Activated CD8-positive, alpha-beta memory T cell treated with anti-CD3 and anti-CD28 coated beads for 36 hours (primary cell): ENCODE measurements around the gene CYSTM1. TPM values are rescaled to one million over a fixed set of nuclear protein-coding genes. Genes with fewer than 3 reads are reported as not detected.

Experiments
- CTCF ChIA-PET: fragments of 350-600 bp; sonication (Branson Sonifier 250); formaldehyde crosslinking; loops from one replicate; lab custom pipeline; 2021; ENCODE audit warnings: antibody characterized with exemption; lab: Charles Lee
- POLR2A ChIA-PET: fragments of 350-600 bp; sonication (Branson Sonifier 250); formaldehyde crosslinking; loops from one replicate; lab custom pipeline; 2021; ENCODE audit warnings: antibody characterized with exemption; lab: Charles Lee
- total RNA-seq, 2 experiments: library from RNA; stranded (reverse); gene quantifications; one replicate each; pipeline ENCODE4 v1.2.3, GENCODE V29; 2021

The CYSTM1 gene
- 10 to 100 TPM; 20.7 to 21.5 TPM for total RNA-seq

- POLR2A ChIA-PET = interaction anchor here (0.7 to 1.5 kb wide), 2 partner anchors 67 to 327 kb away, joined by 3 to 4 read pairs; no protein-coding TSS in a partner anchor
- CTCF ChIA-PET = interaction anchor here (1.3 kb wide), 1 partner anchor 65 kb away, joined by 3 read pairs; no protein-coding TSS in a partner anchor
These were observed at the start of gene CYSTM1 for GRCh38 chr5:140174465-140175366. TSS of gene CYSTM1 (plus strand) at chr5:140175188. CDS start at chr5:140194466, 19,278 bp downstream.

- ChIA-PET POLR2A (no interaction called here), CTCF (no interaction called here)
These were observed 49.4 kb upstream of the CYSTM1 start, which contains the start of gene IGIP for GRCh38 chr5:140125637-140126036. TSS of gene IGIP (plus strand) at chr5:140125937. CDS start at chr5:140128477, 2,540 bp downstream.

- ChIA-PET CTCF (interaction anchor here (0.8 to 1.1 kb wide), 2 partner anchors 18 to 19 kb away, joined by 3 read pairs; no protein-coding TSS in a partner anchor), POLR2A (no interaction called here)
These were observed 48.5 kb upstream of the CYSTM1 start for GRCh38 chr5:140126315-140127012.

- POLR2A ChIA-PET = no interaction called here
- CTCF ChIA-PET = no interaction called here
These were observed 46.6 kb upstream of the CYSTM1 start for GRCh38 chr5:140128376-140128775.

GRCh38 chr5:140130949-140131733 is 43.8 kb upstream of the CYSTM1 start:
- ChIA-PET POLR2A (no interaction called here), CTCF (interaction anchor here (0.5 to 2.4 kb wide), 5 partner anchors 13 to 51 kb away, joined by 3 to 9 read pairs (median 4); no protein-coding TSS in a partner anchor)

GRCh38 chr5:140131967-140132409 is 43.0 kb upstream of the CYSTM1 start:
- CTCF ChIA-PET = interaction anchor here (0.5 to 2.4 kb wide), 5 partner anchors 12 to 51 kb away, joined by 3 to 9 read pairs (median 4); no protein-coding TSS in a partner anchor
- POLR2A ChIA-PET = no interaction called here

GRCh38 chr5:140133514-140134167 is 41.3 kb upstream of the CYSTM1 start:
- ChIA-PET CTCF (interaction anchor here (1.0 to 2.4 kb wide), 3 partner anchors 11 to 81 kb away, joined by 3 to 7 read pairs (median 5); no protein-coding TSS in a partner anchor), POLR2A (interaction anchor here (0.6 kb wide), 1 partner anchor 18 kb away, joined by 3 read pairs; no protein-coding TSS in a partner anchor)

- ChIA-PET POLR2A (no interaction called here), CTCF (interaction anchor here (1.3 kb wide), 1 partner anchor 10 kb away, joined by 5 read pairs; no protein-coding TSS in a partner anchor)
These were observed 40.6 kb upstream of the CYSTM1 start for GRCh38 chr5:140134277-140134935.

GRCh38 chr5:140135127-140135526 is 39.9 kb upstream of the CYSTM1 start:
- ChIA-PET POLR2A (no interaction called here), CTCF (interaction anchor here (1.9 kb wide), 1 partner anchor 9 kb away, joined by 7 read pairs; no protein-coding TSS in a partner anchor)

- POLR2A ChIA-PET = no interaction called here
These were observed 38.4 kb upstream of the CYSTM1 start for GRCh38 chr5:140136624-140137023.

GRCh38 chr5:140140435-140140834 is 34.6 kb upstream of the CYSTM1 start:
- ChIA-PET CTCF (no interaction called here), POLR2A (no interaction called here)

More at GRCh38 chr5:140136624-140137023, 38.4 kb upstream of the CYSTM1 start:
- CTCF ChIA-PET = interaction anchor here (0.9 to 1.9 kb wide), 2 partner anchors 8 to 18 kb away, joined by 3 to 7 read pairs; no protein-coding TSS in a partner anchor

- ChIA-PET POLR2A (no interaction called here), CTCF (interaction anchor here (0.7 to 1.3 kb wide), 4 partner anchors 13 to 69 kb away, joined by 3 to 4 read pairs (median 3); no protein-coding TSS in a partner anchor)
These were observed 33.7 kb upstream of the CYSTM1 start for GRCh38 chr5:140141241-140141640.

GRCh38 chr5:140142246-140142645 is 32.7 kb upstream of the CYSTM1 start:
- ChIA-PET POLR2A (no interaction called here), CTCF (interaction anchor here (0.6 to 1.3 kb wide), 4 partner anchors 14 to 70 kb away, joined by 3 to 4 read pairs (median 3); no protein-coding TSS in a partner anchor)

- POLR2A ChIA-PET = no interaction called here
- CTCF ChIA-PET = interaction anchor here (0.6 to 2.2 kb wide), 4 partner anchors 11 to 767 kb away, joined by 3 to 9 read pairs (median 3); no protein-coding TSS in a partner anchor
These were observed 32.1 kb upstream of the CYSTM1 start for GRCh38 chr5:140142856-140143255.

GRCh38 chr5:140143521-140144258 is 31.3 kb upstream of the CYSTM1 start:
- ChIA-PET POLR2A (interaction anchor here (0.6 kb wide), 1 partner anchor 36 kb away, joined by 3 read pairs; no protein-coding TSS in a partner anchor), CTCF (interaction anchor here (0.5 to 4.0 kb wide), 19 partner anchors 10 to 1430 kb away, joined by 3 to 35 read pairs (median 4); no protein-coding TSS in a partner anchor)

- POLR2A ChIA-PET = interaction anchor here (0.6 to 1.0 kb wide), 2 partner anchors 30 to 32 kb away, joined by 3 read pairs; no protein-coding TSS in a partner anchor
- CTCF ChIA-PET = interaction anchor here (0.6 to 4.0 kb wide), 15 partner anchors 9 to 76 kb away, joined by 3 to 35 read pairs (median 6); partner anchors contain the start of gene PURA
These were observed 29.7 kb upstream of the CYSTM1 start for GRCh38 chr5:140145256-140145655.
